Bronchial epithelial cell (primary cell): ENCODE measurements around the gene HDAC3. TPM values are rescaled to one million over a fixed set of nuclear protein-coding genes. Genes with fewer than 3 reads are reported as not detected.

Source experiments
- DNase-seq: peaks from one replicate; pipeline ENCODE4 v3.0.0-alpha.2; 2010; ENCODE audit warnings: low read depth
- FAIRE-seq: peaks from 2 replicates; lab custom pipeline; 2011; peaks lifted over from hg19 to GRCh38; lab: Jason Lieb, UNC
- H3K27me3 ChIP-seq: 2 replicates; pipeline ENCODE4 v1.5.1; 2011; ENCODE audit warnings: low read length; ENCODE audit not compliant: control insufficient read depth, insufficient read depth
- H3K36me3 ChIP-seq: 2 replicates; pipeline ENCODE4 v1.5.1; 2011; ENCODE audit warnings: low read length; ENCODE audit not compliant: control insufficient read depth, insufficient read depth
- H3K4me3 ChIP-seq: 2 replicates; pipeline ENCODE4 v1.5.1; 2011; ENCODE audit warnings: mild to moderate bottlenecking, low read depth, low read length, control low read depth
- CTCF ChIP-seq: IDR thresholded peaks from 2 replicates; pipeline ENCODE4 v1.5.1; 2011; ENCODE audit warnings: mild to moderate bottlenecking, moderate library complexity, low read length, control low read depth, inconsistent platforms; ENCODE audit not compliant: insufficient read depth, severe bottlenecking
- total RNA-seq: library from RNA; depleted of rRNA; stranded (reverse); fragments of >200 nt; gene quantifications from 2 replicates; pipeline ENCODE4 v1.2.1, GENCODE V29; 2014

HDAC3 gene
- total RNA-seq, 1 donor from 2014 or later: 72.7 TPM

GRCh38 chr5:141640698-141641097 is 4.0 kb upstream of the HDAC3 start:
- TF ChIP-seq CTCF: no peak
- H3K4me3 ChIP-seq: no peak overlapping the region
- DNase-seq (no peak), FAIRE-seq (no peak)
- H3K27me3 ChIP-seq: no peaks in the 10 kb centered on the region
- peaks cover 3% of the 10 kb centered on the region for H3K36me3 ChIP-seq

- FAIRE-seq: no peak
These were observed 3.4 kb upstream of the HDAC3 start for GRCh38 chr5:141640051-141640415.

GRCh38 chr5:141639357-141640050 is 2.9 kb upstream of the HDAC3 start:
- Histone ChIP-seq H3K4me3 (no peak overlapping the region), H3K36me3 (peaks cover 3% of the 10 kb centered on the region), H3K27me3 (no peaks in the 10 kb centered on the region)
- DNase-seq (no peak), FAIRE-seq (no peak)
- TF ChIP-seq CTCF: no peak

More at GRCh38 chr5:141640051-141640415, 3.4 kb upstream of the HDAC3 start:
- Histone ChIP-seq H3K4me3 (no peak overlapping the region), H3K27me3 (no peaks in the 10 kb centered on the region), H3K36me3 (peaks cover 3% of the 10 kb centered on the region)
- no peak for TF ChIP-seq CTCF
- no peak for DNase-seq

GRCh38 chr5:141638771-141639170 is 2.1 kb upstream of the HDAC3 start:
- H3K36me3 ChIP-seq: peaks cover 3% of the 10 kb centered on the region
- no peak for TF ChIP-seq CTCF
- H3K27me3 ChIP-seq: no peaks in the 10 kb centered on the region
- H3K4me3 ChIP-seq: no peak overlapping the region
- FAIRE-seq: no peak
- DNase-seq: no peak

- peak; percentile 32 for TF ChIP-seq CTCF
- Histone ChIP-seq H3K36me3 (peaks cover 3% of the 10 kb centered on the region), H3K4me3 (peak overlapping the region; percentile 96), H3K27me3 (no peaks in the 10 kb centered on the region)
- DNase-seq (peak; percentile 21), FAIRE-seq (no peak)
These were observed 1.2 kb upstream of the HDAC3 start for GRCh38 chr5:141637767-141638419.
